Progenitor cell of endocrine pancreas (in vitro differentiated cells): ENCODE data around the gene BIRC2. TPM values are rescaled to one million over a fixed set of nuclear protein-coding genes. Genes with fewer than 3 reads are reported as not detected.
A peak's percentile ranks its signal among the peaks of the same experiment; 100 is the strongest.

Source experiments
- DNase-seq: peaks from one replicate; pipeline ENCODE4 v3.0.0; 2021; ENCODE audit warnings: low spot score; ENCODE audit not compliant: unreplicated experiment
- H3K27ac Mint-ChIP-seq: 2 replicates; pipeline ENCODE4 v1.8.0; 2021; ENCODE audit warnings: mild to moderate bottlenecking, moderate library complexity, mixed read lengths
- H3K27me3 Mint-ChIP-seq: 2 replicates; pipeline ENCODE4 v1.8.0; 2021; ENCODE audit warnings: mixed read lengths
- H3K36me3 Mint-ChIP-seq: 2 replicates; pipeline ENCODE4 v1.8.0; 2022; ENCODE audit warnings: mixed read lengths; ENCODE audit not compliant: insufficient read depth
- H3K4me1 Mint-ChIP-seq: 2 replicates; pipeline ENCODE4 v1.8.0; 2021; ENCODE audit warnings: low read depth, mixed read lengths
- H3K4me3 Mint-ChIP-seq: 2 replicates; pipeline ENCODE4 v1.8.0; 2021; ENCODE audit warnings: low read depth, mild to moderate bottlenecking, moderate library complexity, mixed read lengths
- H3K9me3 Mint-ChIP-seq: 2 replicates; pipeline ENCODE4 v1.8.0; 2021; ENCODE audit warnings: low read depth, mixed read lengths
- total RNA-seq: library from RNA; stranded (reverse); gene quantifications from 2 replicates; pipeline ENCODE4 v1.2.1, GENCODE V29; 2021
- TF ChIP-seq, protein P1 (sequence below): fragments of 200-600 bp; sonication (generic); IDR thresholded peaks from one replicate; pipeline ENCODE4 v1.5.0; 2021; ENCODE audit warnings: antibody characterized with exemption, mild to moderate bottlenecking; ENCODE audit not compliant: unreplicated experiment

BIRC2 gene
- total RNA-seq, 1 donor from 2014 or later = 66.3 TPM

DNA sequence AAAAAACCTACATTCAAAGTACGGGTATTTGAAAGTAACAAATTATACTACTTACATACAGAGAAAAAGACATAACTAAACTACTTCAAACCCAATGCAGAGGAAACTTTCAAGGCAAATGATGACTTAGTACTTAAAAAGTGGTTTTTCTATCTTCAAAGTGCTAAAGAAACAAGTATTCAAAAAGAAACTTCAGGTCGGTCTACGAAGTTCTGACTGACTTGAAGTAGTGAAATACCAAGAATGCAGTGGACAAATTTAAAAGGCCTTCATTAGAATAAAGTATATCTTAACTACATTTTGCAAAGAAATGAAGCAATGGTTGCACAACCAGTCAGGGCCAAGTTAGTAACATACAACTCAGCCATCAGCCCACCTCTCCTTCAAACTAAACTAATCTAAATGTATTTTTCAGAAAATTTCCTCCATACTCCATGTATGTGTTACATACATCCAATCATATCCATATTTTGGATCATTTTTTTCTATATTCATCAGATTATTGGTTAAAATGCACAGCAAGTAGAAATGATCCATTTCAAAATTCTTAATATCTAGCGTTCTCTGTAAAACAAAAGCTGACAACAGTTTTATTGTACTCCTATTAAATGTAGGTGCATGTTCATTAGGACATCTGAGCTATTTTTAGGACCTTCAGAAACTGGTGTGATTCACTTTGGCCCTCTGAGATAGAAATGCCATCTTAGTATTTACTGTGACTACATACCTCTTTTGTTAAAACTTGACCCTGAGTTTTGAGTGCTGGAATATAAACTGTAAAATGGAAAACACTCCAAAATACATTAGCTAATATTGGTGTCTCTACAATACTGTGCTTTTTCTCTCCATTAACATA lies 49.9 kb downstream of the BIRC2 start:
- DNase-seq = no peak
- peaks cover 23% of the 10 kb centered on the region for H3K36me3 Mint-ChIP-seq
- no peaks in the 10 kb centered on the region for H3K9me3 Mint-ChIP-seq
- no peaks in the 10 kb centered on the region for H3K4me1 Mint-ChIP-seq
- TF ChIP-seq, protein P1, sequence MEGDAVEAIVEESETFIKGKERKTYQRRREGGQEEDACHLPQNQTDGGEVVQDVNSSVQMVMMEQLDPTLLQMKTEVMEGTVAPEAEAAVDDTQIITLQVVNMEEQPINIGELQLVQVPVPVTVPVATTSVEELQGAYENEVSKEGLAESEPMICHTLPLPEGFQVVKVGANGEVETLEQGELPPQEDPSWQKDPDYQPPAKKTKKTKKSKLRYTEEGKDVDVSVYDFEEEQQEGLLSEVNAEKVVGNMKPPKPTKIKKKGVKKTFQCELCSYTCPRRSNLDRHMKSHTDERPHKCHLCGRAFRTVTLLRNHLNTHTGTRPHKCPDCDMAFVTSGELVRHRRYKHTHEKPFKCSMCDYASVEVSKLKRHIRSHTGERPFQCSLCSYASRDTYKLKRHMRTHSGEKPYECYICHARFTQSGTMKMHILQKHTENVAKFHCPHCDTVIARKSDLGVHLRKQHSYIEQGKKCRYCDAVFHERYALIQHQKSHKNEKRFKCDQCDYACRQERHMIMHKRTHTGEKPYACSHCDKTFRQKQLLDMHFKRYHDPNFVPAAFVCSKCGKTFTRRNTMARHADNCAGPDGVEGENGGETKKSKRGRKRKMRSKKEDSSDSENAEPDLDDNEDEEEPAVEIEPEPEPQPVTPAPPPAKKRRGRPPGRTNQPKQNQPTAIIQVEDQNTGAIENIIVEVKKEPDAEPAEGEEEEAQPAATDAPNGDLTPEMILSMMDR = no peak
- H3K4me3 Mint-ChIP-seq = no peak overlapping the region
- no peaks in the 10 kb centered on the region for H3K27me3 Mint-ChIP-seq
- peak overlapping the region; percentile 86 for H3K27ac Mint-ChIP-seq

DNA sequence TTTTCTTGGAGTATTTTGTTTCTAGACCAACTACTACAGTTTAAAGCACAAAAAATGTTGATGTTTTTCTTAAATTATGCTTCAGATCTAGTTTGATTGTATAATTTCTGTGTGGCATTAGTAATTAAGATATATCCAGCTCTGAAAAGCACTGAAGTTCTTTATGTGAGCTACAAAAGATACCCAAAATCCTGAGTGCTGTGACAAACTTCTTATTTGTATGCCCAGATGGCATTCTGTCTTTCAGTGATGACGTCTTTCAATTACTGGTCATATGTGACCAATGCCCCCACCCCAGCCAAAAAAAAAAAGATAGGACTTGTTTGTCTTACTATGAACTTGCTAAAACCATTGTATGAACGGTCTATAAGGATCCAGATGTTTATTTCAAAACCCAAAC lies 51.3 kb downstream of the BIRC2 start:
- H3K27ac Mint-ChIP-seq = peak overlapping the region; percentile 21
- no peaks in the 10 kb centered on the region for H3K4me1 Mint-ChIP-seq
- DNase-seq = no peak
- no peaks in the 10 kb centered on the region for H3K9me3 Mint-ChIP-seq
- TF ChIP-seq, protein P1 = no peak
- H3K27me3 Mint-ChIP-seq = no peaks in the 10 kb centered on the region
- H3K36me3 Mint-ChIP-seq = peaks cover 24% of the 10 kb centered on the region
- no peak overlapping the region for H3K4me3 Mint-ChIP-seq

DNA sequence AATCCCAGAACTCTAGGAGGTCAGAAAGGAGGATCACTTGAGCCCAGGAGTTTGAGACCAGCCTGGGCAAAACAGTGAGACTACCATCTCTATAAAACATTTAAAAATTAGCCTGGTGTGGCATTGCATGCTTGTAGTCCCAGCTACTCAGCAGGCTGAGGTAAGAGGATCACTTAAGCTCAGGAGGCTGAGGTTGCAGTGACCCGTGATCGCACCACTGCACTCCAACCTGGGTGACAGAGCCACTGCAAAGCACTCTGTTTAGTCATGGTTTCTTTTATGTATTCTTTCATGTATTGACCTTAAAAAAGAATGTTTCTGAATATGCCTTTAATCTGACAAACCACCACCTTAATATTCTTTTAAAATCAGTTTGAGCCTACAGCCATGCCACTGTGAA lies 52.2 kb downstream of the BIRC2 start:
- Mint-ChIP-seq H3K27ac (no peak overlapping the region), H3K36me3 (peaks cover 26% of the 10 kb centered on the region)
- TF ChIP-seq, protein P1 = no peak

DNA sequence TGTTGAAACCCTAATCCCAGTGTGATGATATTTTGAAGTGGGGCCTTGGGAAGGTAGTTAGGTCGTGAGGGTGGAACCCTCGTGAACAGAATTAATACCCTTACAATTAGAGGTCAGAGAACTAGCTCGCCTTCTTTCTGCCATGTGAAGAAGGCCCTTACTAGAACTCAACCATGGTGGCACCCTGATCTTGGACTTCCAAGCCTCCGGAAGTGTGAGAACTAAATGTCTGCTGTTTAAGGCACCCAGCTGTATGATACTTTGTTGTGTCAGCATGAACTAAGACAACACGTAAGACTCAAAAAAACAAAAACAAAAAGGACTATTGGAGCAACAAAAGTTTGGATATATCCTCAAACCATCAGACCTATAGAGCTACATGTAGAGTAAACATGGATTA lies 53.6 kb downstream of the BIRC2 start:
- H3K27ac Mint-ChIP-seq = no peak overlapping the region
- no peaks in the 10 kb centered on the region for H3K9me3 Mint-ChIP-seq
- no peak for DNase-seq
- TF ChIP-seq, protein P1 = no peak
- H3K4me3 Mint-ChIP-seq = no peak overlapping the region
- H3K36me3 Mint-ChIP-seq = peaks cover 29% of the 10 kb centered on the region
- no peaks in the 10 kb centered on the region for H3K4me1 Mint-ChIP-seq
- no peaks in the 10 kb centered on the region for H3K27me3 Mint-ChIP-seq

More for the DNA sequence above, 52.2 kb downstream of the BIRC2 start:
- H3K4me3 Mint-ChIP-seq = no peak overlapping the region
- no peaks in the 10 kb centered on the region for H3K9me3 Mint-ChIP-seq
- no peaks in the 10 kb centered on the region for H3K27me3 Mint-ChIP-seq
- H3K4me1 Mint-ChIP-seq = no peaks in the 10 kb centered on the region
- no peak for DNase-seq

DNA sequence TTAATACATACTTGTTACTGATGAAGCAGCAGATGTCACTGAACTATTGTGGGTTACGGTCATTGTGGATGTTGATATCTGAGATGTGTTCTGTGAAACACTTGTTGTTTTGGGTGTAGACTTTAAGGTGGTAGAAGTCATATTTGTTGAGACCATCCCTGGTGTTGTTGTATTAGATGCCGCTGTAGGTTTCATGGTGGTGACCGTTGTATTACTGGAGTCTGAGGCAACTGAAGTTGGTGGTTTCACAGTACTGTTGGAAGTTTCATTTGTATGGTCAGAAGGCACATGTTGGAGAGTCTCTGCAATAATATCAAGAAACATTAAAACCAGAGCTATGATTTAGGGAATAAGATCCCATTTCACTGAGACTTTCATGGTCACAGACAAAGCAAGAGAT lies 54.9 kb downstream of the BIRC2 start:
- TF ChIP-seq, protein P1 = no peak
- H3K27ac Mint-ChIP-seq = no peak overlapping the region
- peaks cover 30% of the 10 kb centered on the region for H3K36me3 Mint-ChIP-seq
- no peak overlapping the region for H3K4me3 Mint-ChIP-seq
- no peaks in the 10 kb centered on the region for H3K27me3 Mint-ChIP-seq
- no peaks in the 10 kb centered on the region for H3K9me3 Mint-ChIP-seq
- H3K4me1 Mint-ChIP-seq = no peaks in the 10 kb centered on the region
- no peak for DNase-seq
